D721Med (cell line): ENCODE measurements around the gene AADAT.

Experiments used
- DNase-seq: peaks from one replicate; pipeline ENCODE4 v3.0.0; 2011; ENCODE audit warnings: low spot score; ENCODE audit not compliant: insufficient read length
- FAIRE-seq: peaks from 2 replicates; lab custom pipeline; 2011; peaks lifted over from hg19 to GRCh38; lab: Jason Lieb, UNC
- TF ChIP-seq, protein P1 (sequence below): IDR thresholded peaks from 2 replicates; pipeline ENCODE4 v1.5.1; 2012; ENCODE audit warnings: mild to moderate bottlenecking, control low read depth; ENCODE audit not compliant: insufficient read depth; ENCODE audit errors: missing control alignments

The AADAT gene

DNA sequence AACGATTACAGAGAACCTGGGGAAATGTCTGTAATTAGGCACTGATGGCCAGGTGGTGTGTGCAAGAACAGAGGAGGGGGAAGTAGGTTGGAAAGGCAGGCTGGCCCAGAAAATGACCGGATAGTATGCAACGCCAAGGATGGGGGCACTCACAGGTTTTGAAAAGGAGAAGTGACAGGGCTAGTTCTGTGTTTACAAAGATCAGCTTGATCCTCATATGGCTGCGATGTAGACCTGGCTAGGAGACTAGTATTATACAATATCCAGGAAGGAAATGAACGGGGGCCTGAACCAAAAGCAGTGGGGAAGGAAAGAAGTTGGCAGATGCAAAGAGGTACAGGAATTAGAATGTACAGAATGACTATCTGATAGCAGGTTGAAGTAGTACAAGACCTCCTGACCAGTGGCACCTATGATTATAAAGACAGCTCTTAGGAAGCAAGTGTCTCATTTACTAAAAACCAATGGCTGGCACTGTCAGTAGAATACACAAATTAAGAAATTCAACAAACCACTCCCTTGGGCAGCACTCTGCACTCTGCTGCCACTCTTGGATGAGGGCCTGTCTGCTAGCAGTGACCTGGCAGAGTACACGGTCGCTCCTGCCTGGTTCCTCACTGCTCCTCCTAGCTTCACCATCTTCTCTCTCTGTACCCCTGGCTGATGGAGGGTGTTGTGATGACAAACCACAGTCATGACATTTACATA, 77.7 kb downstream of the AADAT start:
- DNase-seq (no peak), FAIRE-seq (no peak)
- TF ChIP-seq, protein P1, sequence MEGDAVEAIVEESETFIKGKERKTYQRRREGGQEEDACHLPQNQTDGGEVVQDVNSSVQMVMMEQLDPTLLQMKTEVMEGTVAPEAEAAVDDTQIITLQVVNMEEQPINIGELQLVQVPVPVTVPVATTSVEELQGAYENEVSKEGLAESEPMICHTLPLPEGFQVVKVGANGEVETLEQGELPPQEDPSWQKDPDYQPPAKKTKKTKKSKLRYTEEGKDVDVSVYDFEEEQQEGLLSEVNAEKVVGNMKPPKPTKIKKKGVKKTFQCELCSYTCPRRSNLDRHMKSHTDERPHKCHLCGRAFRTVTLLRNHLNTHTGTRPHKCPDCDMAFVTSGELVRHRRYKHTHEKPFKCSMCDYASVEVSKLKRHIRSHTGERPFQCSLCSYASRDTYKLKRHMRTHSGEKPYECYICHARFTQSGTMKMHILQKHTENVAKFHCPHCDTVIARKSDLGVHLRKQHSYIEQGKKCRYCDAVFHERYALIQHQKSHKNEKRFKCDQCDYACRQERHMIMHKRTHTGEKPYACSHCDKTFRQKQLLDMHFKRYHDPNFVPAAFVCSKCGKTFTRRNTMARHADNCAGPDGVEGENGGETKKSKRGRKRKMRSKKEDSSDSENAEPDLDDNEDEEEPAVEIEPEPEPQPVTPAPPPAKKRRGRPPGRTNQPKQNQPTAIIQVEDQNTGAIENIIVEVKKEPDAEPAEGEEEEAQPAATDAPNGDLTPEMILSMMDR: no peak
